ENCODE data around the gene EML5. TPM values are rescaled to one million over a fixed set of nuclear protein-coding genes. Genes with fewer than 3 reads are reported as not detected.

EML5 gene
- total RNA-seq, result 1 to 10 TPM; 2.7 to 3.7 (median 3.7) TPM

GRCh38 chr14:88792473-88793258 lies at the start of gene EML5:
EML5 (minus strand) TSS chr14:88792953; CDS start chr14:88792503, 450 bp downstream.
- Histone ChIP-seq H3K27ac (replicated peaks in 1 of 4) (peak within 1 kb of the TSS; percentile 86 to 91 (median 88)), H3K27me3 (no peaks in the 10 kb centered on the region), H3K36me3 (no peaks in the 10 kb centered on the region), H3K9me3 (no peaks in the 10 kb centered on the region), H3K4me3 (peak within 1 kb of the TSS; percentile 68 to 90 (median 82)), H3K4me1 (peaks cover 13 to 27% (median 15%) of the 10 kb centered on the region in 4 donors)
- intact Hi-C loops (cut with DNase I), result loop anchor here (5.0 kb wide), 2 partner anchors 35 to 125 kb away; no protein-coding TSS in a partner anchor
- peak; percentile 39 to 65 for TF ChIP-seq POLR2AphosphoS5 (IDR thresholded peaks at IDR 0.05)
- TF ChIP-seq EP300 (IDR thresholded peaks at IDR 0.05), result no peak
- TF ChIP-seq, protein P1, sequence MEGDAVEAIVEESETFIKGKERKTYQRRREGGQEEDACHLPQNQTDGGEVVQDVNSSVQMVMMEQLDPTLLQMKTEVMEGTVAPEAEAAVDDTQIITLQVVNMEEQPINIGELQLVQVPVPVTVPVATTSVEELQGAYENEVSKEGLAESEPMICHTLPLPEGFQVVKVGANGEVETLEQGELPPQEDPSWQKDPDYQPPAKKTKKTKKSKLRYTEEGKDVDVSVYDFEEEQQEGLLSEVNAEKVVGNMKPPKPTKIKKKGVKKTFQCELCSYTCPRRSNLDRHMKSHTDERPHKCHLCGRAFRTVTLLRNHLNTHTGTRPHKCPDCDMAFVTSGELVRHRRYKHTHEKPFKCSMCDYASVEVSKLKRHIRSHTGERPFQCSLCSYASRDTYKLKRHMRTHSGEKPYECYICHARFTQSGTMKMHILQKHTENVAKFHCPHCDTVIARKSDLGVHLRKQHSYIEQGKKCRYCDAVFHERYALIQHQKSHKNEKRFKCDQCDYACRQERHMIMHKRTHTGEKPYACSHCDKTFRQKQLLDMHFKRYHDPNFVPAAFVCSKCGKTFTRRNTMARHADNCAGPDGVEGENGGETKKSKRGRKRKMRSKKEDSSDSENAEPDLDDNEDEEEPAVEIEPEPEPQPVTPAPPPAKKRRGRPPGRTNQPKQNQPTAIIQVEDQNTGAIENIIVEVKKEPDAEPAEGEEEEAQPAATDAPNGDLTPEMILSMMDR (IDR thresholded peaks at IDR 0.05), result peak; percentile 9 to 55 (median 17)
- TF ChIP-seq POLR2A (IDR thresholded peaks at IDR 0.05; ENCODE audit: low read depth), result no peak
- WGBS, result 0% methylated on average over 5 of the region's 111 CpGs
- DNase-seq (ENCODE audit: extremely low spot score), result no peak

- DNase-seq (ENCODE audit: extremely low spot score), result no peak
- peaks cover 0 to 16% (median 2%) of the 10 kb centered on the region in 4 donors for H3K36me3 ChIP-seq
- 76% methylated on average over 1 of the region's 1 CpG for WGBS
- no peaks in the 10 kb centered on the region for H3K4me1 ChIP-seq
- no peaks in the 10 kb centered on the region for H3K9me3 ChIP-seq
- intact Hi-C loops (cut with DNase I), result no loop called here
- TF ChIP-seq, protein P1 (IDR thresholded peaks at IDR 0.05), result no peak
- TF ChIP-seq EP300 (IDR thresholded peaks at IDR 0.05), result no peak
- no peak overlapping the region for H3K4me3 ChIP-seq
- H3K27ac ChIP-seq (replicated peaks in 1 of 4), result no peak overlapping the region
- no peaks in the 10 kb centered on the region for H3K27me3 ChIP-seq
These were observed 49.7 kb upstream of the EML5 start for GRCh38 chr14:88842414-88842813.

- H3K4me3 ChIP-seq, result no peak overlapping the region
- H3K9me3 ChIP-seq, result no peaks in the 10 kb centered on the region
These were observed 49.0 kb upstream of the EML5 start for GRCh38 chr14:88841741-88842140.

GRCh38 chr14:88840926-88841325 lies 48.2 kb upstream of the EML5 start:
- Histone ChIP-seq H3K9me3 (no peaks in the 10 kb centered on the region), H3K36me3 (peaks cover 0 to 12% (median 2%) of the 10 kb centered on the region in 4 donors), H3K4me3 (no peak overlapping the region), H3K4me1 (peaks cover 0 to 7% (median 4%) of the 10 kb centered on the region in 4 donors), H3K27ac (replicated peaks in 1 of 4) (no peak overlapping the region), H3K27me3 (no peaks in the 10 kb centered on the region)
- DNase-seq (ENCODE audit: extremely low spot score), result no peak
- no peak for TF ChIP-seq POLR2A (IDR thresholded peaks at IDR 0.05; ENCODE audit: low read depth)
- no peak for TF ChIP-seq POLR2AphosphoS5 (IDR thresholded peaks at IDR 0.05)
- TF ChIP-seq, protein P1 (IDR thresholded peaks at IDR 0.05), result no peak
- no peak for TF ChIP-seq EP300 (IDR thresholded peaks at IDR 0.05)
- WGBS, result 97% methylated on average over 5 of the region's 5 CpGs
- intact Hi-C loops (cut with DNase I), result no loop called here

More at GRCh38 chr14:88841741-88842140, 49.0 kb upstream of the EML5 start:
- Histone ChIP-seq H3K27me3 (no peaks in the 10 kb centered on the region), H3K27ac (replicated peaks in 1 of 4) (no peak overlapping the region), H3K4me1 (no peaks in the 10 kb centered on the region), H3K36me3 (peaks cover 0 to 12% (median 2%) of the 10 kb centered on the region in 4 donors)
- TF ChIP-seq, protein P1 (IDR thresholded peaks at IDR 0.05), result no peak
- no peak for TF ChIP-seq POLR2AphosphoS5 (IDR thresholded peaks at IDR 0.05)
- no peak for TF ChIP-seq POLR2A (IDR thresholded peaks at IDR 0.05; ENCODE audit: low read depth)
- no peak for TF ChIP-seq EP300 (IDR thresholded peaks at IDR 0.05)
- DNase-seq (ENCODE audit: extremely low spot score), result no peak
- intact Hi-C loops (cut with DNase I), result no loop called here
- 79% methylated on average over 1 of the region's 1 CpG for WGBS
